ENCODE data around the gene OSBPL6. TPM values are rescaled to one million over a fixed set of nuclear protein-coding genes. Genes with fewer than 3 reads are reported as not detected.

OSBPL6 gene
- total RNA-seq, 1 donor from 2014 or later: 6.9 TPM

- H3K9me3 Mint-ChIP-seq: no peaks in the 10 kb centered on the region
- no peak for TF ChIP-seq CTCF (conservative IDR thresholded peaks at IDR 0.05)
- peak overlapping the region; percentile 68 for H3K27ac Mint-ChIP-seq
- H3K4me3 Mint-ChIP-seq: peak overlapping the region; percentile 87
- H3K27me3 Mint-ChIP-seq: no peaks in the 10 kb centered on the region
- DNase-seq (ENCODE audit: extremely low spot score, unreplicated experiment): no peak
- peaks cover 33% of the 10 kb centered on the region for H3K4me1 Mint-ChIP-seq (ENCODE audit: unreplicated experiment)
- H3K36me3 Mint-ChIP-seq: peaks cover 23% of the 10 kb centered on the region
These were observed 254.8 kb downstream of the OSBPL6 start for GRCh38 chr2:178448968-178449661.

GRCh38 chr2:178449700-178450523 is 255.6 kb downstream of the OSBPL6 start:
- Mint-ChIP-seq H3K9me3 (no peaks in the 10 kb centered on the region), H3K27ac (peak overlapping the region; percentile 90), H3K4me3 (peak overlapping the region; percentile 87), H3K36me3 (peaks cover 18% of the 10 kb centered on the region), H3K4me1 (ENCODE audit: unreplicated experiment) (peaks cover 33% of the 10 kb centered on the region), H3K27me3 (no peaks in the 10 kb centered on the region)
- TF ChIP-seq CTCF (conservative IDR thresholded peaks at IDR 0.05): no peak
- no peak for DNase-seq (ENCODE audit: extremely low spot score, unreplicated experiment)

GRCh38 chr2:178450524-178450773 is 256.1 kb downstream of the OSBPL6 start:
- no peak for DNase-seq (ENCODE audit: extremely low spot score, unreplicated experiment)
- TF ChIP-seq CTCF (conservative IDR thresholded peaks at IDR 0.05): no peak
- no peaks in the 10 kb centered on the region for H3K9me3 Mint-ChIP-seq
- peak overlapping the region; percentile 90 for H3K27ac Mint-ChIP-seq
- H3K4me1 Mint-ChIP-seq (ENCODE audit: unreplicated experiment): peaks cover 33% of the 10 kb centered on the region
- no peaks in the 10 kb centered on the region for H3K27me3 Mint-ChIP-seq
- H3K36me3 Mint-ChIP-seq: peaks cover 15% of the 10 kb centered on the region
- peak overlapping the region; percentile 87 for H3K4me3 Mint-ChIP-seq

GRCh38 chr2:178450774-178451525 is 256.6 kb downstream of the OSBPL6 start, which contains the start of the genes PJVK and PRKRA:
TSS of gene PJVK (plus strand) at chr2:178451378. CDS start at chr2:178453410, 2,032 bp downstream.
TSS of gene PRKRA (minus strand) at chr2:178451175. CDS start at chr2:178451030, 145 bp downstream.
- H3K27me3 Mint-ChIP-seq: no peaks in the 10 kb centered on the region
- peaks cover 33% of the 10 kb centered on the region for H3K4me1 Mint-ChIP-seq (ENCODE audit: unreplicated experiment)
- H3K27ac Mint-ChIP-seq: peak within 1 kb of the TSS; percentile 100
- peak; percentile 100 for DNase-seq (ENCODE audit: extremely low spot score, unreplicated experiment)
- H3K9me3 Mint-ChIP-seq: no peaks in the 10 kb centered on the region
- H3K4me3 Mint-ChIP-seq: peak within 1 kb of the TSS; percentile 97
- TF ChIP-seq CTCF (conservative IDR thresholded peaks at IDR 0.05): peak; percentile 23
- H3K36me3 Mint-ChIP-seq: peaks cover 15% of the 10 kb centered on the region

GRCh38 chr2:178452334-178452733 is 258.0 kb downstream of the OSBPL6 start:
- H3K9me3 Mint-ChIP-seq: no peaks in the 10 kb centered on the region
- H3K36me3 Mint-ChIP-seq: peaks cover 11% of the 10 kb centered on the region
- peak overlapping the region; percentile 100 for H3K27ac Mint-ChIP-seq
- no peaks in the 10 kb centered on the region for H3K27me3 Mint-ChIP-seq
- H3K4me3 Mint-ChIP-seq: peak overlapping the region; percentile 29
- TF ChIP-seq CTCF (conservative IDR thresholded peaks at IDR 0.05): no peak
- DNase-seq (ENCODE audit: extremely low spot score, unreplicated experiment): no peak
- H3K4me1 Mint-ChIP-seq (ENCODE audit: unreplicated experiment): peaks cover 33% of the 10 kb centered on the region

Other genes starting within 250 kb of the OSBPL6 start
- gene PDE11A, start 121.7 kb upstream of the OSBPL6 start, total RNA-seq (ENCODE audit: low replicate concordance): 0.67 and 2.0 TPM in 2 replicates
- 13.1 and 15.1 TPM in 2 replicates for gene RBM45, start 82.1 kb upstream of the OSBPL6 start, total RNA-seq (ENCODE audit: low replicate concordance)